Stimulated activated CD4-positive, alpha-beta T cell treated with anti-CD3 and anti-CD28 coated beads, Interleukin-4, amount 100 ng/mL, for 48 hours (primary cell): ENCODE data around the gene RBM11.
A peak's percentile ranks its signal among the peaks of the same experiment; 100 is the strongest.
"Not testable (repeated sequence)": the region's sequence is repeated elsewhere in the genome, so short reads cannot be mapped to it uniquely, and the experiment has no call there.

Source experiments
- DNase-seq, 2 donors: peaks; one replicate each; pipeline ENCODE4 v3.0.0-alpha.2; 2020; ENCODE audit warnings: low read depth in 2 of 2

The RBM11 gene, protein sequence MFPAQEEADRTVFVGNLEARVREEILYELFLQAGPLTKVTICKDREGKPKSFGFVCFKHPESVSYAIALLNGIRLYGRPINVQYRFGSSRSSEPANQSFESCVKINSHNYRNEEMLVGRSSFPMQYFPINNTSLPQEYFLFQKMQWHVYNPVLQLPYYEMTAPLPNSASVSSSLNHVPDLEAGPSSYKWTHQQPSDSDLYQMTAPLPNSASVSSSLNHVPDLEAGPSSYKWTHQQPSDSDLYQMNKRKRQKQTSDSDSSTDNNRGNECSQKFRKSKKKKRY

DNA sequence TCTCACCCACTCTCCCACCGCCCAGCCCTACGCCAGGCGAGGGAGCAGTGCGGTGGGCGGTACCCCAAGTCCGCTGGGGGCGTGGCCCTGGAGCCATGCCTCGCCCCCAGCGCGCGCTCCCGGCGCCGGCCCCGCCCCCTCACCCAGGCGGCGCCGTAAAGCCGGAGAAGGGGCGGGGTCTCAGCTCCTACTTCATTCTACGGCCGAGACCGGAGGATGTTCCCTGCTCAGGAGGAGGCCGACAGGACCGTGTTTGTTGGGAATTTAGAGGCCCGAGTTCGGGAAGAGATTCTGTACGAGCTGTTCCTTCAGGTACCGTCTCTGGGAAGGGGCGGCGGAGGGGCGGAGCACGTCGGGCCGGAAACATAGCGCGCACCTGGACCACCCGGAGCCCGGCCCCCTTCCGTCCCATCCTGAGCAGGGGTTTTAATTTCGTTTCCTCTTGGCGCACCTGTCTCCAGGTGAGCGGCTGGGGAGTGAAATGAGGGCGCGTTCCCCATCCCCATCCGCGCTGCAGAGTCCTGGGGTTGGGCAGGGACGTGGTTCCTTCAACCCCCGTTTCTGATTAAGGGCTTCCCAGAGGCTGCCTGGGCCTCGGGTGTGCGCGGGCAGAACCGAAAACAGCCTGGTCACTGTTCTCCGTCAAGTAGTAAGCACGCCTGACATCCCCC is at the start of gene RBM11:
Gene RBM11 (plus strand): TSS at position 187 of the 671 bp plus-strand sequence. CDS start 30 bp downstream, at position 217.
- peak; percentile 74 to 78 for DNase-seq

GRCh38 chr21:14166463-14167223 is 49.3 kb upstream of the RBM11 start:
- DNase-seq, result not testable (repeated sequence)

- no peak for DNase-seq
These were observed 9.7 kb upstream of the RBM11 start for GRCh38 chr21:14206222-14206621.

- DNase-seq, result no peak
These were observed 5.2 kb upstream of the RBM11 start, which contains the start of gene LIPI for GRCh38 chr21:14210738-14211137. TSS of gene LIPI (minus strand) at chr21:14210955. CDS start at chr21:14210845, 110 bp downstream.

GRCh38 chr21:14213164-14213563 is 2.8 kb upstream of the RBM11 start:
- DNase-seq, result no peak

- no peak for DNase-seq
These were observed 7.4 kb downstream of the RBM11 start for GRCh38 chr21:14223365-14223764.

- no peak for DNase-seq
These were observed 13.4 kb downstream of the RBM11 start for GRCh38 chr21:14229399-14229798.

- DNase-seq, result no peak
These were observed 19.1 kb downstream of the RBM11 start for GRCh38 chr21:14235101-14235500.

GRCh38 chr21:14236180-14236579 is 20.2 kb downstream of the RBM11 start:
- no peak for DNase-seq

- DNase-seq, result no peak
These were observed 23.3 kb downstream of the RBM11 start for GRCh38 chr21:14239281-14239680.

GRCh38 chr21:14241297-14241696 is 25.3 kb downstream of the RBM11 start:
- DNase-seq, result no peak

DNA sequence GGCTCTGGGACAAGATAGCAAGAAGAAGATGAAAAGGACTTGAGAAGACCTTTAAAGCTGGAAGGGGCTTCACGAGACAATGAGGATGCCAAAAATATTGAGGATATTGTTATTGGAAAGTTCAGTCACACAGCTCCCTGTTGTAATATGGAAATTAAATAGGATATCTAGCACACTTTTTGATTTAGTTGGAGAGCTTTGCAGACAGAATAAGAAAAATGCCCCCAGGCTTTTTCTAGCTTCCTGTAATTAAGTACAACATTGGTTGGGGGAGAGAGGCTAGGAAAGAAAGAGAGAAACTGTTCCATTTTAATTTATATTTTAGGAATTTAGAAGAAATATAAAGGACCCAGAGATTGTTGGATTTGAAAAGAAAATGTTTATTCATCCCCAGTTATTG is 27.5 kb downstream of the RBM11 start:
- DNase-seq, result no peak

DNA sequence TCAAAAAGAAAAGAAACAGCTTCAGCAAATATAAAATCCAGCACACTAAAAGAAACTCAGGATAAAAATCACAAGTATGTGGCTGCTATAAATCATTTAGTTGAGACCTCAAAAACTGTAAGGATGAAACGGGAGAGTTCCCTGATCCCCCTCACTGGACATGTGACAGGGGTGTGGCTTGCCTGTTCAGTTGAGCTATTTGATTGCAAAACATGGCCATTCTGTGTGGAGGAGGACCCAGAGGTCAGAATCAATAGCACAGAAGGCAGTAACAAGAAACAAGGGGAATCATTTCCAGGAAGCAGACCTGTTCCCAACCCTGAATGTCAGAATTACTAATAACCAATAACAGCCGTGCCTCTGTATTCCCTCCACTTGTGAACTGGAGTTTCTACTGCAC is 27.9 kb downstream of the RBM11 start:
- DNase-seq, result no peak

GRCh38 chr21:14244911-14245310 is 29.0 kb downstream of the RBM11 start:
- no peak for DNase-seq

DNA sequence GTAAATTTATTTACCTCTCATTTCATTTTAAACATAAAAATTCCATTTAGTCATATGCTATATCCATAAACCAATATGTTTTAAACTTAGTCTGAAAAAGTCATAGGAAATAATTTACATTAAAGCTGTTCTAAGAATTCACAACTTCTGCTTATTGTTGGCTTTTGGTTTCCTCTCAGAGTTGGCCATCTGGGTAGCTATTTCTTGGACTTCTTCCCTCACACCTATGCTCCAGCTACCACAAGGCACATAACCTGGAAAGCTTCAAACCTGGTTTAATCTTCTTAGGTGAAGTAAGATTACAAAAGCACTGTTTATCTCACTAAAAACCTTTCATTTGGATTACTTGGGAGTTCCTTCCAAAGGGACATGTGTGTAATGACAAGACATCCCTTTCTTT is 29.8 kb downstream of the RBM11 start:
- no peak for DNase-seq

DNA sequence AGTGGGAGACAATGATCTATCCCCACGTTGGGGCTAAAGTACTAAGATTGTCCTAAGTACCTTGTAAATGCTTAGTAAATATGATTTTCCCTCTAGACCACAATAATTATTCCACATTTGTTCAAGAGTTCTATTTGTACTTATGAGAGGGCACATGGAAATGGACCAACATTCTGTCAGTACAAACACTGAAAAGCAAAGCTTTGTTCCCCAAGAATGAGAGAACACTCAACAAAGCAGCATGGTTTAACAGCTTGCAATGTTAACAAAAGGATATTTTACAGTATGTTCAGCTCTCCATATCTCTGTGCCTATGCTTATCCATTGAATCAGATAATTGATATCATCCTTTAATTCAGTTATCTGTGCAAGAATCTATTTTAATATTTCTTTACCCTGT is 35.4 kb downstream of the RBM11 start:
- no peak for DNase-seq

- DNase-seq, result no peak
These were observed 43.8 kb downstream of the RBM11 start for GRCh38 chr21:14259747-14260146.

DNA sequence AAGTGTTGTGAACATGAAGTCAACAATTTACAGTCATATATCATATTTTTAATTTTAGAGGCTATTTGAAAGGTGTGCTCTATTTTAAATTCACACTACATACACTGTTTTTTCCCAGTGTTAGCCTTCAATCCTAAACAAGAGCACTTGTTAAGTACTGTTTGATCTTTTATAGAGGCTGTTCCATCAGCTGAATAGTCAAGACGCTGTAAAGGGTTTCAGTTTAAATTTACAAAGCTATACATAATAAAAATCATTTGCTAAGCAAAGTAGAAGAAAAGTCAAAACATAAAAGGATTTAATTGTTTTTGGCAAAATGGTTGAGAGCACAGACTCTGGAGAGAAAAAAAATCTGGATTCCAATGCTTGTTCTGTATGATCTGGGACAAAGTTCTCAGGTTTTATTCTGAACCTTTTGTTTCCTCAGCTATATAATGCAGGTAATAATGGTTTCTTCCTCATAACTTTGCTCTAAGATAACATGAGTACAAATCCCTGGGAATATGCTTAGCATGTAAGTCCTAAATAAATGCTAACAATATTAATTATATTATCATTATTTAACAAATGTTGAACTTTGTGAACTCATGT is 44.3 kb downstream of the RBM11 start:
- no peak for DNase-seq

GRCh38 chr21:14262039-14262438 is 46.1 kb downstream of the RBM11 start:
- no peak for DNase-seq

DNA sequence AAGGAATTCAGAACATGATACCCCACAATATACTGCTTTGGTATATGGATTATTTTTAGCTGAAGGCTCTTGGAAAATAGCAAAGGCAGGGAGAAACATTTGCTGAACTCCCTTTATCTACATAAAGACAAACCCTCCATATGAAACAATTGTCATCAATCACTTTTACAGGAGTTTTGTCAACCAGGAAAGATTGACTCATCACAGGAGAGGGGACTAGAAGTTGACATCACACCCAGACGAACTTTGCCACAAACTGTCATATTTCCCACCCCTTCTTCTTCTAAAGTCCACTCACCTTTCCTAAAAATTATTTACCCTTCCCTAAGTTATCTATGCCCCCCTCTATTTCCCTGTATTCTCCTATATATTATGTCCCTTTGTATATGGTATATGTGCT is 47.9 kb downstream of the RBM11 start:
- no peak for DNase-seq

- DNase-seq, result no peak
These were observed 49.1 kb downstream of the RBM11 start for GRCh38 chr21:14265023-14265422.

DNA sequence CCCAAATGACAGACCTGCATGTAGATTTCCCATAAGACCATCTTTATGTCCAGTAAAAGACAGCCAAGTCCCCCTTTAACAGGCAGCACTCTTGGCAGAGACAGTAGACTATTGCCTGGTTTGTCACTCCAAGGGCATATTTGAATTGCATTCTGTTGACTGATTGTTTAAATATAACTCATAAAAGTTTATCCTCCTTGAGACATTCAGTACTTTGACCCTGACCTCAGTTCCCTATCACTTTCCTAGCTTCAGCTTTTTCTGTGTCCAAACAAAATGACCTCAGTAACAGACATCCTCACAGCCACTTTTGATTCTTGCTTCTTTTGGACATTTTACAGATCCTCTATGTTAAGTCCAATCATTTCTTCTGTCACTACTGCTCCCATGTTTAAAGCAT is 51.1 kb downstream of the RBM11 start:
- no peak for DNase-seq
